ENCODE results near the gene TPCN2. TPM values are rescaled to one million over a fixed set of nuclear protein-coding genes. Genes with fewer than 3 reads are reported as not detected.

The TPCN2 gene
- total and polyA plus RNA-seq, 12 donors = 3.4 to 19.2 (median 7.8) TPM

GRCh38 chr11:69000831-69001242, 47.9 kb upstream of the TPCN2 start:
- WGBS, 2 donors = 63 to 76% methylated on average over 8 of the region's 8 CpGs
- intact Hi-C loops (cut with DNase I) = no loop called here
- H3K36me3 ChIP-seq = peaks cover 0 to 9% (median 0%) of the 10 kb centered on the region in 9 donors
- peak in 7 of 9 donors; percentile 22 to 48 (median 38) for TF ChIP-seq CTCF (IDR thresholded peaks at IDR 0.05)
- H3K9me3 ChIP-seq = no peaks in the 10 kb centered on the region
- peaks cover 0 to 3% (median 0%) of the 10 kb centered on the region in 7 donors for H3K27me3 ChIP-seq
- H3K4me1 ChIP-seq = peaks cover 0 to 32% (median 14%) of the 10 kb centered on the region in 9 donors
- ATAC-seq = peak in 6 of 8 donors; percentile 31 to 52 (median 42)
- no peak overlapping the region for H3K4me3 ChIP-seq
- no peak for DNase-seq
- H3K27ac ChIP-seq = peak overlapping the region in 6 of 10 donors; percentile 4 to 51 (median 36)

GRCh38 chr11:69001243-69002081, 47.3 kb upstream of the TPCN2 start:
- Histone ChIP-seq H3K4me3 (no peak overlapping the region), H3K9me3 (no peaks in the 10 kb centered on the region), H3K27me3 (peaks cover 0 to 3% (median 0%) of the 10 kb centered on the region in 7 donors), H3K27ac (peak overlapping the region in 7 of 10 donors; percentile 4 to 47 (median 20)), H3K36me3 (peaks cover 0 to 9% (median 0%) of the 10 kb centered on the region in 9 donors), H3K4me1 (peaks cover 0 to 32% (median 14%) of the 10 kb centered on the region in 9 donors)
- intact Hi-C loops (cut with DNase I) = no loop called here
- DNase-seq (peak in 1 of 2 donors; percentile 3), ATAC-seq (peak in 1 of 8 donors; percentile 8)
- 86 to 87% methylated on average over 23 of the region's 23 CpGs for WGBS, 2 donors
- TF ChIP-seq CTCF (IDR thresholded peaks at IDR 0.05) = no peak

- no peak for DNase-seq
These were observed 46.6 kb upstream of the TPCN2 start for GRCh38 chr11:69002110-69002569.

More at GRCh38 chr11:69002110-69002569, 46.6 kb upstream of the TPCN2 start:
- peaks cover 0 to 3% (median 0%) of the 10 kb centered on the region in 7 donors for H3K27me3 ChIP-seq
- H3K36me3 ChIP-seq = peaks cover 0 to 9% (median 0%) of the 10 kb centered on the region in 9 donors
- intact Hi-C loops (cut with DNase I) = no loop called here
- TF ChIP-seq CTCF (IDR thresholded peaks at IDR 0.05) = no peak
- no peak for ATAC-seq
- 90 to 95% methylated on average over 6 of the region's 6 CpGs for WGBS, 2 donors
- peaks cover 0 to 32% (median 14%) of the 10 kb centered on the region in 9 donors for H3K4me1 ChIP-seq
- no peak overlapping the region for H3K27ac ChIP-seq
- H3K9me3 ChIP-seq = no peaks in the 10 kb centered on the region
- H3K4me3 ChIP-seq = no peak overlapping the region

Measured in heart right ventricle (tissue), 16 donors.